K562 (cell line): ENCODE data around the gene LRMDA. TPM values are rescaled to one million over a fixed set of nuclear protein-coding genes. Genes with fewer than 3 reads are reported as not detected.

Source experiments
- ATAC-seq: fragments of 200-7000 bp; cut with Tn5 transposase; 3 replicates; pipeline ENCODE4 v1.9.1; 2020; ENCODE audit warnings: moderate library complexity
- BruUV-seq: library from RNA; stranded (reverse); fragments of 400-500 nt; replicated peaks from 2 replicates; lab custom pipeline; 2021; lab: Mats Ljungman, UMichigan
- CTCF ChIA-PET: fragments of 300-600 bp; formaldehyde crosslinking; extraction: SDS; loops from one replicate; lab custom pipeline; 2021; ENCODE audit warnings: low intra/inter-chr PET ratio; lab: Yijun Ruan, JAX
- POLR2A ChIA-PET: fragments of 300-600, 350-650 bp; sonication (Branson Sonifier 250); formaldehyde crosslinking; extraction: SDS; loops from one replicate; lab custom pipeline; 2021; ENCODE audit warnings: antibody characterized with exemption, inconsistent platforms; lab: Yijun Ruan, JAX
- DNase-seq, 4 experiments: peaks; one replicate each; pipeline versions ENCODE4 v3.0.0 to v3.0.0-alpha.2; 2011 to 2018; ENCODE audit warnings: low spot score in 3 of 4, mixed read lengths in 3 of 4; ENCODE audit errors: extremely low read depth in 1 of 4
- FAIRE-seq: peaks from 2 replicates; lab custom pipeline; 2011; peaks lifted over from hg19 to GRCh38; lab: Jason Lieb, UNC
- H2AFZ ChIP-seq: 2 replicates; pipeline ENCODE4 v1.6.0; 2011; ENCODE audit warnings: low read depth, low read length, control low read depth, inconsistent platforms
- H3K27ac ChIP-seq: fragments of 200-600 bp; 3 replicates; pipeline ENCODE4 v1.8.0; 2011; ENCODE audit warnings: low read depth, mild to moderate bottlenecking, control low read depth, inconsistent platforms, low read length, moderate library complexity, mixed read lengths; ENCODE audit errors: extremely low read depth
- H3K27me3 ChIP-seq, 2 experiments: fragments of 300-600 bp in 1 of 2; 2 replicates in 1 of 2; 3 replicates in 1 of 2; pipeline versions ENCODE4 v1.6.0 to v1.8.0; 2011; ENCODE audit warnings: inconsistent platforms in 2 of 2, low read length in 2 of 2, mild to moderate bottlenecking in 1 of 2, mixed read lengths in 1 of 2, moderate library complexity in 1 of 2; ENCODE audit not compliant: control insufficient read depth in 2 of 2, insufficient read depth in 2 of 2
- H3K36me3 ChIP-seq: fragments of 300-600 bp; 3 replicates; pipeline ENCODE4 v1.8.0; 2011; ENCODE audit warnings: mild to moderate bottlenecking, low read length, inconsistent platforms; ENCODE audit not compliant: control insufficient read depth, insufficient read depth
- H3K4me1 ChIP-seq, 2 experiments: fragments of 200-600 bp in 1 of 2; replicated peaks in 1 of 2; 2 replicates in 1 of 2; 3 replicates in 1 of 2; pipeline versions ENCODE4 v1.5.1 to v1.8.0; 2011; ENCODE audit warnings: inconsistent platforms in 2 of 2, low read length in 2 of 2, mild to moderate bottlenecking in 1 of 2, mixed read lengths in 1 of 2, moderate library complexity in 1 of 2; ENCODE audit not compliant: control insufficient read depth in 2 of 2, insufficient read depth in 2 of 2
- H3K4me2 ChIP-seq: 2 replicates; pipeline ENCODE4 v1.6.1; 2011; ENCODE audit warnings: low read length, control low read depth, inconsistent platforms, mixed read lengths; ENCODE audit not compliant: insufficient read depth
- H3K4me3 ChIP-seq: fragments of 200-600 bp; sonication (generic), shearing (Covaris generic); 2 replicates; pipeline ENCODE4 v1.5.1; 2016; ENCODE audit warnings: control low read depth, inconsistent platforms
- H3K79me2 ChIP-seq: fragments of 200-600 bp; 3 replicates; pipeline ENCODE4 v1.8.0; 2011; ENCODE audit warnings: low read length, inconsistent platforms; ENCODE audit not compliant: control insufficient read depth, insufficient read depth
- H3K9ac ChIP-seq, 2 experiments: 2 replicates each; pipeline versions ENCODE4 v1.6.0 to v1.6.1; 2011; ENCODE audit warnings: low read depth in 2 of 2, low read length in 2 of 2, control low read depth in 1 of 2, inconsistent platforms in 1 of 2, mild to moderate bottlenecking in 1 of 2, mixed read lengths in 1 of 2; ENCODE audit not compliant: insufficient read depth in 1 of 2
- H3K9me1 ChIP-seq: one replicate; pipeline ENCODE4 v1.6.0; 2011; ENCODE audit warnings: inconsistent platforms, mild to moderate bottlenecking, low read length, moderate library complexity; ENCODE audit not compliant: control insufficient read depth, insufficient read depth
- H3K9me3 ChIP-seq: replicated peaks from 2 replicates; pipeline ENCODE4 v1.5.1; 2011; ENCODE audit warnings: low read depth, low read length, inconsistent platforms; ENCODE audit not compliant: control insufficient read depth, insufficient read depth
- H4K20me1 ChIP-seq: replicated peaks from 2 replicates; pipeline ENCODE4 v1.6.1; 2011; ENCODE audit warnings: low read length, inconsistent platforms, mixed read lengths; ENCODE audit not compliant: control insufficient read depth, insufficient read depth
- DACH1 ChIP-seq: fragments of 450-650 bp; IDR thresholded peaks from 2 replicates; pipeline ENCODE4 v1.6.1; 2018; ENCODE audit not compliant: partially characterized antibody
- MBD1 ChIP-seq: fragments of 250-450 bp; sonication (Bioruptor Pico); IDR thresholded peaks from 2 replicates; pipeline ENCODE4 v1.8.0; 2022; ENCODE audit warnings: inconsistent platforms
- MEF2A ChIP-seq: IDR thresholded peaks from 2 replicates; pipeline ENCODE4 v1.6.1; 2011; ENCODE audit warnings: low read depth, mild to moderate bottlenecking, low read length, moderate library complexity; ENCODE audit not compliant: control insufficient read depth
- RBBP5 ChIP-seq: fragments of 200-600 bp; sonication (generic); IDR thresholded peaks from 2 replicates; pipeline ENCODE4 v1.6.1; 2012; ENCODE audit warnings: borderline replicate concordance, mild to moderate bottlenecking, low read length, control low read depth, inconsistent platforms; ENCODE audit not compliant: insufficient read depth, poor library complexity, severe bottlenecking
- THRB ChIP-seq: fragments of 450-650 bp; formaldehyde crosslinking; conservative IDR thresholded peaks from 2 replicates; pipeline ENCODE4 v1.4.0; 2022; ENCODE audit warnings: mild to moderate bottlenecking, missing genetic modification characterization
- ZNF395 ChIP-seq: fragments of 200-800 bp; sonication (Bioruptor generic); IDR thresholded peaks from 2 replicates; pipeline ENCODE4 v1.6.1; 2017; ENCODE audit warnings: missing genetic modification characterization, missing compliant biosample characterization
- WGBS: fragments of 100-300 bp; shearing (Covaris generic); methylation state at CpG from one replicate; pipeline ENCODE4 v1.1.6; 2016; ENCODE audit warnings: low coverage, mixed read lengths; ENCODE audit not compliant: insufficient coverage; ENCODE audit errors: missing lambda C conversion rate; 5-methylcytosine and 5-hydroxymethylcytosine counted together
- in situ Hi-C: fragments of 300-500 bp; cut with MboI; formaldehyde crosslinking; loops from 4 replicates; pipeline ENCODE4 v1.15.0; 2018; ENCODE audit warnings: inconsistent platforms, mixed read lengths
- intact Hi-C: fragments of 100-400 bp; cut with micrococcal nuclease; formaldehyde crosslinking; loops from 2 replicates; pipeline ENCODE4 v1.14.2; 2022
- polyA plus RNA-seq, 8 experiments: library from polyadenylated mRNA; depleted of rRNA in 4 of 8; stranded (reverse) in 5 of 8; unstranded in 3 of 8; fragments of >200 nt; fragmentation: Nextera tagmentation in 2 of 8; fragmentation: Illumina TruSeq in 1 of 8; extraction: Ambion mirVana in 2 of 8; extraction: Trizol in 1 of 8; gene quantifications; 2 replicates each; pipeline versions ENCODE4 v1.2.1 to v1.2.3, GENCODE V29; 2011 to 2014; ENCODE audit warnings: inconsistent platforms in 1 of 8, missing spikeins in 1 of 8
- total RNA-seq, 7 experiments: library from RNA; depleted of rRNA in 6 of 7; stranded (reverse); fragments of >200 nt in 6 of 7; fragmentation: Illumina TruSeq in 2 of 7; extraction: Trizol in 2 of 7; gene quantifications; 2 replicates each; pipeline versions ENCODE4 v1.2.1 to v1.2.3, GENCODE V29; 2011 to 2021; ENCODE audit warnings: low replicate concordance in 1 of 7

The LRMDA gene
- total and polyA plus RNA-seq, 9 of the 15 experiments (the other 6 are each of a cell fraction or from before 2014, with no cell fraction given): 0.25 TPM; not detected in 8

GRCh38 chr10:76198287-76199035 lies 767.0 kb downstream of the LRMDA start:
- H3K27ac ChIP-seq: no peak overlapping the region
- H3K36me3 ChIP-seq: no peaks in the 10 kb centered on the region
- H3K9ac ChIP-seq: no peak overlapping the region
- DNase-seq: no peak
- FAIRE-seq: no peak
- ChIA-PET POLR2A (no interaction called here), CTCF (no interaction called here)
- H3K4me3 ChIP-seq: no peak overlapping the region
- WGBS: 0% methylated on average over 4 of the region's 4 CpGs
- intact Hi-C loops: no loop called here
- ATAC-seq: no peak
- H4K20me1 ChIP-seq: no peaks in the 10 kb centered on the region
- H3K27me3 ChIP-seq: no peaks in the 10 kb centered on the region
- H3K79me2 ChIP-seq: no peaks in the 10 kb centered on the region
- no peak overlapping the region for H2AFZ ChIP-seq
- TF ChIP-seq MBD1 (CRISPR knock-in tag): no peak
- TF ChIP-seq RBBP5: no peak
- no peak for TF ChIP-seq ZNF395 (CRISPR knock-in tag)
- TF ChIP-seq THRB: no peak
- no peak for TF ChIP-seq DACH1
- no peak for TF ChIP-seq MEF2A
- TF ChIP-seq, all 486 proteins: peak for 0
- in situ Hi-C loops: no loop called here
- no peaks in the 10 kb centered on the region for H3K9me3 ChIP-seq
- no TSS peak for BruUV-seq
- no peaks in the 10 kb centered on the region for H3K4me1 ChIP-seq
- no peak overlapping the region for H3K4me2 ChIP-seq
- no peaks in the 10 kb centered on the region for H3K9me1 ChIP-seq
